ENCODE results near the gene ANKRD33B.

ANKRD33B gene

GRCh38 chr5:10680876-10681481 lies 117.1 kb downstream of the ANKRD33B start:
- no peak for DNase-seq

- no peak for DNase-seq
Measured at GRCh38 chr5:10681731-10682679, 118.1 kb downstream of the ANKRD33B start.

- no peak for DNase-seq
Measured at GRCh38 chr5:10682801-10683525, 119.1 kb downstream of the ANKRD33B start.

- DNase-seq = peak in 1 of 3 experiments; percentile 38
Measured at GRCh38 chr5:10684303-10685086, 120.6 kb downstream of the ANKRD33B start.

GRCh38 chr5:10685115-10685521 lies 121.2 kb downstream of the ANKRD33B start:
- DNase-seq = no peak

GRCh38 chr5:10686890-10687289 lies 123.0 kb downstream of the ANKRD33B start:
- no peak for DNase-seq

GRCh38 chr5:10688651-10689171 lies 124.8 kb downstream of the ANKRD33B start:
- no peak for DNase-seq

GRCh38 chr5:10689391-10690081 lies 125.7 kb downstream of the ANKRD33B start:
- DNase-seq = no peak

- no peak for DNase-seq
Measured at GRCh38 chr5:10690460-10691440, 126.9 kb downstream of the ANKRD33B start.

GRCh38 chr5:10691826-10692785 lies 128.2 kb downstream of the ANKRD33B start:
- DNase-seq = no peak

- peak; percentile 57 to 85 (median 64) for DNase-seq
Measured at GRCh38 chr5:10695055-10695649, 131.3 kb downstream of the ANKRD33B start.

GRCh38 chr5:10695759-10696543 lies 132.1 kb downstream of the ANKRD33B start:
- no peak for DNase-seq

- DNase-seq = no peak
Measured at GRCh38 chr5:10699281-10699874, 135.5 kb downstream of the ANKRD33B start.

GRCh38 chr5:10699987-10700386 lies 136.1 kb downstream of the ANKRD33B start:
- no peak for DNase-seq

- DNase-seq = no peak
Measured at GRCh38 chr5:10700516-10700915, 136.6 kb downstream of the ANKRD33B start.

GRCh38 chr5:10701567-10702039 lies 137.7 kb downstream of the ANKRD33B start:
- peak; percentile 27 to 54 (median 29) for DNase-seq

- DNase-seq = no peak
Measured at GRCh38 chr5:10702040-10702629, 138.3 kb downstream of the ANKRD33B start.

All from NCI-H1417 (cell line).